ENCODE measurements around the gene ASS1. TPM values are rescaled to one million over a fixed set of nuclear protein-coding genes. Genes with fewer than 3 reads are reported as not detected.

Gene ASS1
- total RNA-seq, 1 experiment from 2014 or later: 118 TPM

DNA sequence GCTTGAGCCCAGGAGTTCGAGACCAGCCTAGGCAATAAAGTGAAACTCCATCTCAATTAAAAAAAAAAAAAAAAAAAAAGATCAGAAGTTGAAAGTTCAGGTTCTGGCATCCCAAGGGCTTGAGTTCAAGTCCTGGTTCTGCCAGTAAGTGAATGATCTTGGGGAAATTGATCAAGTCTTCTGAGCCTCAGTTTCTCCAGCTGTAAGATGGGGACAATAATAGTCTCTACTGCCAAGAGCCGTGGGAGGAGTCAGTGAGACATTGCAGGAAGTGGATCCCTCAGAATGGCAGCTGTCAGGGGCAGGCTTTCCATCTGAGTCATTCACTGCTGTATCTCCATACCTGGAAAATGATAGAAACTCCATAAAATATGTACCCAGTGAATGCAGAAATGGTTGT is 96.8 kb downstream of the ASS1 start:
- Histone ChIP-seq H3K4me3 (ENCODE audit: low read depth, low read length) (no peak overlapping the region), H3K9me3 (no peaks in the 10 kb centered on the region), H3K27me3 (replicated peaks; ENCODE audit: control insufficient read depth, insufficient read depth, low read length) (no peaks in the 10 kb centered on the region; the same call in 1 of the 2 replicates), H3K36me3 (ENCODE audit: control insufficient read depth, insufficient read depth, low read length) (no peaks in the 10 kb centered on the region), H3K4me1 (no peaks in the 10 kb centered on the region)
- BruUV-seq (replicated peaks): no TSS peak
- ChIA-PET POLR2A (no interaction called here), CTCF (interaction anchor here (0.7 kb wide), 1 partner anchor 159 kb away, joined by 4 read pairs; no protein-coding TSS in a partner anchor)
- Mint-ChIP-seq H3K27ac (ENCODE audit: unreplicated experiment) (no peak overlapping the region), H3K4me3 (ENCODE audit: unreplicated experiment) (no peak overlapping the region), H3K27me3 (ENCODE audit: insufficient read depth, unreplicated experiment) (peaks cover 16% of the 10 kb centered on the region), H3K36me3 (ENCODE audit: insufficient read depth, unreplicated experiment) (no peaks in the 10 kb centered on the region), H3K9me3 (ENCODE audit: unreplicated experiment) (no peaks in the 10 kb centered on the region), H3K4me1 (ENCODE audit: low read depth, unreplicated experiment) (peaks cover 6% of the 10 kb centered on the region)
- intact Hi-C loops (cut with micrococcal nuclease; ENCODE audit: unreplicated experiment): no loop called here
- no peak for DNase-seq
- TF ChIP-seq, protein P1, sequence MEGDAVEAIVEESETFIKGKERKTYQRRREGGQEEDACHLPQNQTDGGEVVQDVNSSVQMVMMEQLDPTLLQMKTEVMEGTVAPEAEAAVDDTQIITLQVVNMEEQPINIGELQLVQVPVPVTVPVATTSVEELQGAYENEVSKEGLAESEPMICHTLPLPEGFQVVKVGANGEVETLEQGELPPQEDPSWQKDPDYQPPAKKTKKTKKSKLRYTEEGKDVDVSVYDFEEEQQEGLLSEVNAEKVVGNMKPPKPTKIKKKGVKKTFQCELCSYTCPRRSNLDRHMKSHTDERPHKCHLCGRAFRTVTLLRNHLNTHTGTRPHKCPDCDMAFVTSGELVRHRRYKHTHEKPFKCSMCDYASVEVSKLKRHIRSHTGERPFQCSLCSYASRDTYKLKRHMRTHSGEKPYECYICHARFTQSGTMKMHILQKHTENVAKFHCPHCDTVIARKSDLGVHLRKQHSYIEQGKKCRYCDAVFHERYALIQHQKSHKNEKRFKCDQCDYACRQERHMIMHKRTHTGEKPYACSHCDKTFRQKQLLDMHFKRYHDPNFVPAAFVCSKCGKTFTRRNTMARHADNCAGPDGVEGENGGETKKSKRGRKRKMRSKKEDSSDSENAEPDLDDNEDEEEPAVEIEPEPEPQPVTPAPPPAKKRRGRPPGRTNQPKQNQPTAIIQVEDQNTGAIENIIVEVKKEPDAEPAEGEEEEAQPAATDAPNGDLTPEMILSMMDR (IDR thresholded peaks at IDR 0.05; ENCODE audit: insufficient read depth in 1 of 2, low read depth in 1 of 2, low read length in 1 of 2, severe bottlenecking in 1 of 2, unreplicated experiment in 1 of 2): no peak

DNA sequence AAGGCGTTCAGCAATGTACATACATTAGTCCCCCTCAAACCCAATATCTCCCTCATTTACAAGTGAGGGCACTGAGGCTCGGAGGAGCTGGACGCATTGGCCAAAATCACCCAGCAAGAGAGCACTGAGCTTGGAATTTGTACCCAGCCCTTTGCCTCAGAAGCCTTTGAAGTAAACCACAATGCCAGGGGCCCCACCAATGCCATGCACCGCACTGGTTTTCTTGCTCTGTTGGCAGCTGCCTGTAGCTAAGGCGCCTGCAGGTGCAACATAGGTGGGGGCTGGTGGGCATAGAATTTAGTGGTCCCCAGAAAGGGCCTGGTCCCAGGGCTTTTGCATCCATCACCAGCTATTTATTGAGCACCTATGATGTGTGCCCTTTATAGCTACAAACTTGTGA is 97.3 kb downstream of the ASS1 start:
- Mint-ChIP-seq H3K27me3 (ENCODE audit: insufficient read depth, unreplicated experiment) (peaks cover 12% of the 10 kb centered on the region), H3K36me3 (ENCODE audit: insufficient read depth, unreplicated experiment) (no peaks in the 10 kb centered on the region), H3K27ac (ENCODE audit: unreplicated experiment) (no peak overlapping the region), H3K4me3 (ENCODE audit: unreplicated experiment) (no peak overlapping the region), H3K4me1 (ENCODE audit: low read depth, unreplicated experiment) (peaks cover 6% of the 10 kb centered on the region), H3K9me3 (ENCODE audit: unreplicated experiment) (no peaks in the 10 kb centered on the region)
- ChIA-PET CTCF (interaction anchor here (0.7 kb wide), 1 partner anchor 159 kb away, joined by 4 read pairs; no protein-coding TSS in a partner anchor), POLR2A (no interaction called here)
- no peak for DNase-seq
- no peak overlapping the region for H3K4me3 ChIP-seq (ENCODE audit: low read depth, low read length)
- no TSS peak for BruUV-seq (replicated peaks)
- H3K4me1 ChIP-seq: no peaks in the 10 kb centered on the region
- no peaks in the 10 kb centered on the region for H3K9me3 ChIP-seq
- no peaks in the 10 kb centered on the region; the same call in 1 of the 2 replicates for H3K27me3 ChIP-seq (replicated peaks; ENCODE audit: control insufficient read depth, insufficient read depth, low read length)
- TF ChIP-seq, protein P1 (IDR thresholded peaks at IDR 0.05; ENCODE audit: insufficient read depth in 1 of 2, low read depth in 1 of 2, low read length in 1 of 2, severe bottlenecking in 1 of 2, unreplicated experiment in 1 of 2): no peak
- H3K36me3 ChIP-seq (ENCODE audit: control insufficient read depth, insufficient read depth, low read length): no peaks in the 10 kb centered on the region
- intact Hi-C loops (cut with micrococcal nuclease; ENCODE audit: unreplicated experiment): no loop called here

DNA sequence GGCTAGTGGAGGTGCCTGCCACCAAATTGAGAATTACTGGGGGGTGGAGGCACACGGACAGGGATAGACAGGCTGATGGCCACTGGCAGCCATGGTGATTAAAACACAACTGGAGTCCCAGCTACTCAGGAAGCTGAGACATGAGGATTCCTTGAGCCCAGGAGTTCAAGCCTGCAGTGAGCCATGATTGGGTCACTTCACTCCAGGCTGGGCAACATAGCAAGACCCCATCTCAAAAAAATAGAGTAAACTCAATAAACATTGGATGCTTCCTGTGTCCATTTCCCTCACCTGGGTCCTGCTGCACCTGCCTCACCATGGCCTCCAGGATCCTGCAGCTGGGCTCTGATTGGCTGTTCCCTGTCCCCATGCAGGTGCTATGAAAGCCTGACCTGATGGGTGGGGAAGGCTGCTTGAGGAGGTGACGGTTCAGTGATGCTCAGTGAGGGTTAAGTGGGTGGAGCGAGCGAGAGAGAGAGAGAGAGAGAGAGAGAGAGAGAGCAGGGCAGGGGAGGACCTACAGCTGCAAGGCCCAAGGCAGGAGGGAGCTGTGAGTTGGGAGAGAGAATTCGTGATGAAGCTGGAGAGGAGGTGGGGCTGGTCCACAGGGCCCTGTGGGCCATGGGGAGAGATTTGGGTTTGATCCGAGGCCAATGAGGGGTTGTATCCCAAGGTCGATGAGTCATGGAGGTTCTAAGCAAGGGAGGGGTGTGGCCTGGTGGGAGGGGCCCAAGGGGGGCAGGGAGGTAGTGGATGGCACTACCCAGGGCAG is 97.9 kb downstream of the ASS1 start:
- no peaks in the 10 kb centered on the region for H3K4me1 ChIP-seq
- H3K4me1 Mint-ChIP-seq (ENCODE audit: low read depth, unreplicated experiment): peaks cover 6% of the 10 kb centered on the region
- H3K27ac Mint-ChIP-seq (ENCODE audit: unreplicated experiment): no peak overlapping the region
- H3K27me3 Mint-ChIP-seq (ENCODE audit: insufficient read depth, unreplicated experiment): peaks cover 12% of the 10 kb centered on the region
- TF ChIP-seq, protein P1 (IDR thresholded peaks at IDR 0.05; ENCODE audit: insufficient read depth in 1 of 2, low read depth in 1 of 2, low read length in 1 of 2, severe bottlenecking in 1 of 2, unreplicated experiment in 1 of 2): no peak
- no peak for DNase-seq
- CTCF ChIA-PET: no interaction called here
- H3K9me3 ChIP-seq: no peaks in the 10 kb centered on the region
- intact Hi-C loops (cut with micrococcal nuclease; ENCODE audit: unreplicated experiment): no loop called here
- H3K9me3 Mint-ChIP-seq (ENCODE audit: unreplicated experiment): no peaks in the 10 kb centered on the region
- no peak overlapping the region for H3K4me3 ChIP-seq (ENCODE audit: low read depth, low read length)
- no peaks in the 10 kb centered on the region for H3K36me3 ChIP-seq (ENCODE audit: control insufficient read depth, insufficient read depth, low read length)
- H3K4me3 Mint-ChIP-seq (ENCODE audit: unreplicated experiment): no peak overlapping the region
- POLR2A ChIA-PET: no interaction called here
- no TSS peak for BruUV-seq (replicated peaks)
- no peaks in the 10 kb centered on the region for H3K36me3 Mint-ChIP-seq (ENCODE audit: insufficient read depth, unreplicated experiment)
- H3K27me3 ChIP-seq (replicated peaks; ENCODE audit: control insufficient read depth, insufficient read depth, low read length): no peaks in the 10 kb centered on the region; the same call in 1 of the 2 replicates

Measured in Caco-2 (cell line).